HG03342 (cell line): Measurements from ENCODE around the gene INHBB.

Source experiments
- ATAC-seq: cut with Tn5 transposase; IDR thresholded peaks from one replicate; pipeline ENCODE4 v1.9.1; 2021; ENCODE audit warnings: mild to moderate bottlenecking, moderate library complexity; ENCODE audit not compliant: unreplicated experiment

INHBB gene

DNA sequence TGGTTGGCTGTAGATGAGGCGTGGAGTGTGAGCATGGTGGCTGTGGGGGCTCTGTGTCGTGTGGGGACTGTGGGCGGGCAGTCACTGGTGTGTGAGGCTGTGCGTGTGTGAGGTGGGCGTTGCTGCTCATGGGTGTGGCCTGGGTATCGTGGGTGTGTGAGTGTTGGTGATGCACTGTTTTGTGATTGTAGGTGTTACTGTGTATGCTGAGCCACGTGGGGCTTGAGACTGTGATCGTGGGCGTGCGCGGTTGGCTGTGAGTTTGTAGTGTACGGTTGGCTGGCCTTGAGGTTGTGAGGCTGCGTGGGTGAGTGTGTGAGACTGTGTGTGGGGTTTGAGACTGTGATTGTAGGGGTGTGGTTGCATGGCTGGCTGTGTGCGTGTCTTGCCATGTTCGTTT lies 8.5 kb downstream of the INHBB start:
- ATAC-seq, result no peak

DNA sequence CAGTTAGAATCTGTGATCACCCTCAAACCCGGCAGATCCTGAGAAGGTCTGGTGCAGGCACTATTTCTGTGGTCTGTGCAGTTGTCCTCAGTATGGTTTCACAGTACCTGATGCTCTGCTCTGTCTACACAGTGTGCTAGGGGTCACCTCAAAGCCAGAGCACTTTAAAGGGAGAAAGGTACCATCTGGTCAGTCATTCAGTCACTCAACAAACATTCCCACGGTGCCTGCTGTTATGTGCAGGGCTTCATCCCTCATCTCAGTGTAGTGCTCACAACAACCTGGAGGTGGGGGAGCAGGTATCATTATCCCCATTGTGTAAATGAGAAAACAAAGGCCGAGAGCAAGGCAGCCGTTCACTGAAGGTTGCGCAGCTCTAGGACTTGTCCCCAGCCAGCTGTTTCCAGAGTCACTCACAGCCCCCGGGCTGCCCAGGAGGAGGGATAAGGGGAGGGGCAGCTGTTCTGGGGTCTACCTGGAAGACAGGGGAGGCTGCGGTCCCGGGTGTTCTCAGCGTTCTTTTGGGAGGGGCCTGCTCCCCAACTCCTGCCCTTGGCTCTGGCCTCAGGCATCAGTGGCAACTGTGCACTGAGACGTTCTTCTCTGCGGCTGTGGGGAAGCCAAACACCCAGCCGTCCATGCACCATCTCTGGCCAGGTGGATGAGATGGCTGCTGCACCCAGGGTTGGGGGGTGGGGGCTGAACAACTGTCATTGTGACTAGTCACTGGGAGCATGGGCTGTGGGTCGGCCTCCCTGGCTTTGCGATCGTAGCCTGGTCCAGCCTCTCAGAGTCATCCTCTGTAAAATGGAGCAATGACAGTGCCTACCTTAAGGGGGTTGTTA lies 9.2 kb downstream of the INHBB start:
- ATAC-seq, result no peak

DNA sequence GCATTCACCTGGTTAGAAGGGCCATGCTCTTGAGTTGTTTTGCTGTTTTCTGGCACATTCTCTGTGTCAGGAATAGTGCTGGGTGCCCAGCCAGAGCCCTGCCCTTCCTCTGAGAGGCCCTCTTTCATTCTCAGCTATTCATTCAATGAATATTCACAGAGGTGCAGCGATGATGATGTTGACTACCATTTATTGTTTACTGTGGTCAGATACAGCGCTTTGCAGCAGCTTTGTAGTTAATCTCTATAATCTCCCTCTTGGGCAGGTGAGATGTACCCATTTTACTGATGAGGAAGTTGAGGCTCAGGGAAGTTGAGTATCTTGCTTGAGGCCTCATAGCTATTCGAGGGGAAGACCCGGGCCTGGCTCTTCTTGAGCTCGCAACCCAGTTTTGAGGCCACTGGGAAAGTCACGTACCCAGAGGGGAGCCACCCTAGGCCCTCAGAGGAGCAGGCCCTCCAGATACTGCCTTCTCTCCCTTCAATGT lies 9.9 kb downstream of the INHBB start:
- no peak for ATAC-seq

DNA sequence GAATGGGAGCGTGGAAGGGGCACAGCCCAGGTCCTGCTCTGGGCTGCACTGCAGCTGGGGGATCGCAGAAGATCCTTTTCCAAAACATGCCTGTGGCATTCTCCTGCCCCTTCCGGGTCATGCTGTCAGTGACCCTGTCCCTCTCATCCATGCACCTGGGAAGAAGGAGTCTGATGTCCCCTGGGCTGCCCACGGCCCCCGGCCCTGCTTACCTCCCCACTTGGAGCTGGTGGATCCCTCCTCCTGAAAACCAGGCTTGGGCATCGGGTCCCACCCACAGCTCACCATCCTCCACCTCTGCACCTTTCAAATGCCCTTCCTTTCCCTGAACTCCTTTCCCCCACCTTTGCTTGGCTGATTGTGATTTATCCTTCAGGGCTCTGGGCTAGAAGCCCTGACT lies 11.8 kb downstream of the INHBB start:
- no peak for ATAC-seq

DNA sequence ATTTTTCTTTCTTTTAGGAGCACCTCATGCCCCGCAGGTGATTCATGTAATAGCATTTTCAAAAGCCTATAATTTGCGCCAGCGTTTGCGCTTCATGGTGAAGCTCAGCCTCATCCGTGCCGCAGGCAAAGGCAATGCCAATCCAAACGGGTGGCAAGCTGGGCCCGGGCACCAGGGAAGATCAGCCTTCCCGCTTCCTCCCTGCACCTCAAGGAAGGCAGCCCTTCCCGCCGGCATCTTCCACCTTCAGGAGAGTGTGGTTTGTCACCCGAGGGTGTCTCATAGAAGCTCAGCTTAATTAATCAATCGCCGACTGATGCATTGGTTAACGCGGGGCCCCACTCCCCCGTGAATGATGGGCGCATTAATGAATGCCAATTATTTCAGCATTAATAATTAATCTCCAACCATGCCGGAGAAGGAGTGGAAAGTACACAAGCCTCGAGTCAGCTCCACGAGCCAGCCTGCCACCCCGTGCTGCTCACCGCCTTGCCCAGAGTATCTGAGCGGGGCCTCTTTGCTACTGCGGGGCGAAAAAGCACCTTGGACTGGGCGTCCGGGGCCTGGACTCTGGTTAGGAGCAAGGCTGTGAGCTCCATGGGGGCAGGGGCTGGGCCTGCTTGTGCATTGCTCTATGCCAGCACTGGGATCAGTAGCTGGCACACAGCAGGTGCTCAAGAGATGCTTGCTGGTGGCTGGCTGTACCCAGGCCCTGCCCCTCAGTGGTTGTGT lies 13.0 kb downstream of the INHBB start:
- no peak for ATAC-seq

DNA sequence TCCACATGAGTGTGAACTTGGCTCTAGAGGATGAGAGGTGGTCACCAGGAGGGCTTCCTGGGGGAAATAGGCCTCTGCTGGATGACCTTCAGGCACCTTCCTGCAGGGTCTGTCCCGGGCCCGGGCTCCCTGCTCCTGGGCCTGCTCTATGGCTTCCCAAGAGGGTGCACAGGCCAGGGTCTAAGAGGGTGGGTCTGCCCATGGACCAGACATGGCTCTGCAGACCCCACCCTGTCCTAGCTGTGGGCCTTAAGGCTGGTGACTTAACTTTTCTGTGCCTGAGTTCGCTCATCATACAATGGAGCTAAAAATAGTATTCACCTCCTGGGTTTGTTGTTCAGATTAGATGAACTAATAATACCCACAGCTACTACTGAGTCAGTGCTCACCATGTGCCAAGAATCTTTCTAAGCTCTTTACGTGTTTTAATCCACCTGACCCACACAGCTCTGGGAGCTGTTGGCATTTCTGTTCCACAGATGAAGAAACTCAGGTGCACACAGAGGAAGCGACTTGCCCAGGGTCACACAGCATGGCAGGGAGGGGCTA lies 14.4 kb downstream of the INHBB start:
- no peak for ATAC-seq

DNA sequence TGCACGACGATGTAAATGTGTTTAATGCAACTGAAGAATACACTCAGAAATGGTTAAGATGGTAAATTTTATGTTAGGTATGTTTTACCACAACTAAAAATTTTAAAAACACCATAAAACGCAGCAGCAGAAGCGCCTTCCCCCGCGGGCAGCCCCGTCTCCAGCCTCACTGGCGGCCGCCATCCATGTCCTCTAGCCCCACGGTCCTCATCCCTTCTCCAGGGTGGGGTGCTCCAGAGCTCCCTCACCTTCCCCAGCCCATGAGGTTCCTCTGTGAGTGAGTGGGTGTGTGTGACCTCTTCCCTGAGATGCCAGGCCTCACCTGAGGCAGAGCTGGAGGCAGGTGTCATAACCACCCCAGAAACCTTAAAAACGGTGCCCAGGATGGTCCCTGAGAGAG lies 17.0 kb downstream of the INHBB start:
- no peak for ATAC-seq

DNA sequence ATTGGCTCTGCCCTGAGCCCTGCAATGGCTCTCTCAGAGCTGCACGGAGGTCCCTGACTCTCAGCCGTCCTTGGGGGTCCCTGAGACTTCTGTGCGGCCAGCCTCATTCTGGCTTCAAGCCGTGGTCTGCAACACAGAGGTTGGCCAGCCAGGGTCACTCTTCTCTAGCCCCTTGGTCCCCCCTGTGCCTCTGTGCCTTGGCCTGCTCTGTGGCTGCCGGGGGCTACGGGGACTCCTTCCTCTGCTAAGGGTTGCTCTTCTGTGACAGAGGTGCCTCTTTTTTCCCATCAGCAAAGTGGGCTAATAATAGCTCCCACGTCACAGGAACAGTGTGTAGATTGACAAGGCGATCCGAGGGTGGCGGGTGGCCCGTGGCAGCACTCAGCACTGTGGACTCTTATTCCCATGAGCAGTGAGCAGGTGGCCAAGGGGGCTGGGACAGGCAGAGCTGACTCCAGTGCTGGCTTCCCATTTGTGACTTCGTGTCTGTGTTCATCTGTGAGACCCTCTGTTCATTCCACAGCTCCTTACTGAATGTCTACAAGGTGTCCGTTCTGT lies 19.4 kb downstream of the INHBB start:
- no peak for ATAC-seq

DNA sequence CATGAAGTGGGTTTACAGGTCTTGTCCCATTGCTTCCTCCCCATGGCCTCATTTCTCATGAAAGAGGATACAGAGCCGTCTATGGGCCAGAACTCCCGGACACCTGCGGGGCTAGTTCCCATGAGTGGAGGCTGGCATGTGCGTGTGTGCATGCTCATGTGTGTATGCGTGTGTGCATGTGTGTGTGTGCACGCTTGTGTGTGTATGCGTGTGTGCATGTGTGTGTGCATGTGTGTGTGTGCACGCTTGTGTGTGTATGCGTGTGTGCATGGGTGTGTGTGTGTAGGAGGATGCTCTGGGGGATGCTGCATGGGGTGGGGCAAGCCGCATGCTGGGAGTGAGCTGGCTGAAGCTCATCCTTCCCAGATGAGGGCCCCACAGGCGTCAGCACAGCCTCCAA lies 20.8 kb downstream of the INHBB start:
- no peak for ATAC-seq

DNA sequence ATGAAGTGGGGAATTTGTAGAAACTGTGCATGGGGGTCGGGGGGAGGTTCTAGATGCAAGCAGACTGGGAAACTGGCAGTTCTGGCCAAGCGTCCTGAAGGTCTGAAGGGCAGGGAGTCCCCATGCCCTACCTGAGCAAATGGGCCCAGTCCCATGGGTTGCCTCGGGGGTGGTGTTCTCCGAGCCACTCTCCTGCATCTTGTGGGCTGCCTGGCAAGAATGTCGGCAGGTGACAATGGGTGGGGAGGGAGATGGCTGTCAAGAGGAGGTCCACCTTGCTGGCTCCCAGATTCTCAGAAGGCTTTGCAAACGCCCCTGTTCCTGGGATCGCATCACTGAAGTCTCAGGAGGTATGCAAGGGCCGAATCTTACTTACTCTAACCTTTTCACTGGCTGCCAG lies 21.3 kb downstream of the INHBB start:
- ATAC-seq, result no peak

DNA sequence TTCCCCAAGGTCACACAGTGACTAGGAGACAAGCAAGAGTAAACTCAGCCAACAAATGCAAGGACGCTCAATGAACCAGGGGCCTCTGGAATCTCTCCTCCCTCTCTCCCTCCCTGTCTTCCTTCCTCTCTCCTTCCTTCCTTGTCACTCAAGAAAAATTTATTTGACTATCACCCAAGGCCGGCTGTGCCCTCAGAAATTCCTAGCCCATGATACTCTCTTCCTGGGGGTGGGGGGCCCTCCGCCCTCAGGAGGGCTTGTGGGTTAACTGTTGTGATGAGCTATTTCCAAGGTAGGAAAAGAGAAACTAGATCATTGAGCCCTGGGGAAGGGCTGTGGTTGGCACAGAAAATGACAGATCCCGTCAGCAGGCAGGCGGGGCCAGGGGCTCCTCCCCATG lies 21.7 kb downstream of the INHBB start:
- ATAC-seq, result no peak

DNA sequence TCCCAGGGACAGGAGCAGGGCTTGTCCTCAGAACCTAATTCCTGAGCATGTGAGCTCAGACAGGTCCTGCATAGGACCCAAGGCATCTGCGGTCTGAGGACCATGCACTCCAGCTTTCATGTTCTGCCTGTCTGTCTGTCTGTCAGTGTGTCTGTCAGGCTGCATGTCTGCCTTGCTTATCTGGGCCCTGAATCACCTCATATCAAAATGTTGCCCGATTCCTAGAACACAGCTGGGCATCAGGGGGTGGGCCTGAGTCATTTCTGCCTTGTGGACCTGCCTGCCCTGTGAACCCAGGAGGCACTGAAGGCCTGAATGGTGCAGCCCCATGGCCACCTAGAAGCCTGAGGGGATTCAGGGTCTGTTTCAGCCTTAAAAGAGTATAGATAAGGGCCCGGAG lies 22.1 kb downstream of the INHBB start:
- no peak for ATAC-seq

DNA sequence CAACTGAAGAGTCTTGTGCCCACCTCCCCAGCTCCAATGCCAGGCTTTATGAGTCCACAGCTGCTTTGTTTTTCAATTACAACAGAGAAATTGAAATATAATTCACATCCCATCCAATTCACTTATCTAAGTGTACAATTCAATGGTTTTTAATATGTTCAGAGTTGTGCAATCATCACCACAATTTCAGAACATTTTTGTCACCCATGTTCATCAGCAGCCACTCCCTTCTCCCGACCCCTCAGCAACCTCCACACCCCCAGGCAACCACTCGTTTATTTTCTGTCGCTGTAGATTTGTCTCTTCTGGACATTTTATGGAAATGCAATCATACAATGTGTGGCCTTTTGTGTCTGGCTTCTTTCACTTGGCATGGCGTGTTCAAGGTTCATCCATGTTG lies 23.3 kb downstream of the INHBB start:
- ATAC-seq, result no peak

DNA sequence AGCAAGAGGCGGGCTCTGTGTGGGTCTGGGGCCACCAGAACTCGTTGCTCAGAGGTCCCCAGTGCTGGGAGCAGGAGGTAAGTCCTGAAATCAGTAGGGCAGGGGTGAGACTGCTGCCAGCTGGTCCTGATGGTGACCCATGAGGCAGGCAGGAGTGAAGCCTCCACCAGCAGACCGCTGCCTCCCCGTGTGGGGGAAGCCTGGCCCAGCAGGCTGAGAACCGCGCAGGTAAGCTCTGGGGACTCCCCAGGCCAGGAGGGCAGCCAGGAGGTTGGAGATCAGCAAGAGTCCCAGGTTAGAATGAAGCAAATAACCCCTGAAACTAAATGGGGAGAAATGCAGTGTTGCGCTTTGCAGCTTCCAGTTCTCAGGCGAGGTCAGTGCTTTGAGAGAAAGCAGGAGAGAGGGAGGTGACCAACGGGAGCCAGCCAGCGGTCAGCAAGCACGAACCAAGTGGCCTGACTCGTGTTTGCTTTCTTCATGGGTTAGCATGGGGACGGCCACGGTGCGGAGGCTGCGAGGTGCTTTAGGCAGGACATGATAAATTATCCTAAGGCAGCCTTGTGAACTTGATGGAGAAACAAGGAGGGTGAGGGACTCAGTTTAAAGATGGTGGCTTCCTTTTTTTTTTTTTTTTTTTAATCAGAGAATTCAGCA lies 26.2 kb downstream of the INHBB start:
- no peak for ATAC-seq

DNA sequence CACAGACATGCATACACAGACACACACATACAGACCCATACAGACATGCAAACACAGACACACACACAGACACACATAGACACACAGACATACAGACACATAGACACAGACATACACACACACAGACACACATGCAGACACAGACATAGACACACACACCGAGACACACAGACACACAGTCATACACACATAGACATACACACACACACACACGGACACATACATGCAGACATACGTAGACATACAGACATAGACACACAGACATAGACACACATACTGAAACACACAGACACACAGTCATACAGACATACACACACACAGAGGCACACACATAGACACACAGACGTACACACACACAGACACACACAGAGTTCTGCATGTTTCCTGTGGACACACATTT lies 26.9 kb downstream of the INHBB start:
- no peak for ATAC-seq

DNA sequence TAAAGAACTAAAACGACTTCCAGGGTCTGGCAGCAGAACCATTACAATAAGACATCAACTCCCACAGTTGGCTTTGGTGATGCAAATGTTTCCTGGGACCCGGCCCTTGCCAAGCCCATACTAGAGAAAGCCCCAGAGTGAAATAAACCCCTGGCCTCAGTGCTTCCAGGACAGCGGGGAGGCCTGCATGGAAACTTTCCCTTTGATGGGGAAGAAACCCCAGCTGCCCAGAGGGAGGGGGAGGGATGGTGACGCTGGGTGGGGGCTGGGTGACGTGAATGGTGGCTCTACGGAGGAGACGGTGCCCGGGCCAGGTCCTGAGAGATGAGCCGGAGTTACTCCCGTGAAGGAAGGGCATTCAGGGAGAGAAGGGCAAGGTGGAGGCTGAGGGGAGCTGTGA lies 27.5 kb downstream of the INHBB start:
- ATAC-seq, result no peak

DNA sequence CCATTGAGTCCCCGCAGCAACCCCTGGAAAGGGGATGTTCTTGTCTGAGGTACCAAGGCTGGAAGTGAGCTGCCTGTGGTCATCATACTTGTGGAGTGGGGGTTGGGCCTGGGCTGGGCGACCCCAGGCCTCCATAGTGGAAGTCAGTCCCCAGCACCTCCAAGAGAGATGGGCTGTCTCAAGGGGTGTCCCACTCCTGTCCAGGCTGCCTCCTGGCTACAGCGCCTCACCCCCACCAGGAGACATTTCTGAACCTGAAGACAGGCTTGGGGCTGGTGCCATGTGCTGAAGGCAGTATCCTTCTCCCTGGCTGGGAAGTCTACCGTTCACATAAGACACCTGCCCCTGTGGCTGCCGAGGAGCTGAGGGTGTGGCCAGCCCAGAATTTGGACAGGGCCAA lies 28.9 kb downstream of the INHBB start:
- ATAC-seq, result no peak

DNA sequence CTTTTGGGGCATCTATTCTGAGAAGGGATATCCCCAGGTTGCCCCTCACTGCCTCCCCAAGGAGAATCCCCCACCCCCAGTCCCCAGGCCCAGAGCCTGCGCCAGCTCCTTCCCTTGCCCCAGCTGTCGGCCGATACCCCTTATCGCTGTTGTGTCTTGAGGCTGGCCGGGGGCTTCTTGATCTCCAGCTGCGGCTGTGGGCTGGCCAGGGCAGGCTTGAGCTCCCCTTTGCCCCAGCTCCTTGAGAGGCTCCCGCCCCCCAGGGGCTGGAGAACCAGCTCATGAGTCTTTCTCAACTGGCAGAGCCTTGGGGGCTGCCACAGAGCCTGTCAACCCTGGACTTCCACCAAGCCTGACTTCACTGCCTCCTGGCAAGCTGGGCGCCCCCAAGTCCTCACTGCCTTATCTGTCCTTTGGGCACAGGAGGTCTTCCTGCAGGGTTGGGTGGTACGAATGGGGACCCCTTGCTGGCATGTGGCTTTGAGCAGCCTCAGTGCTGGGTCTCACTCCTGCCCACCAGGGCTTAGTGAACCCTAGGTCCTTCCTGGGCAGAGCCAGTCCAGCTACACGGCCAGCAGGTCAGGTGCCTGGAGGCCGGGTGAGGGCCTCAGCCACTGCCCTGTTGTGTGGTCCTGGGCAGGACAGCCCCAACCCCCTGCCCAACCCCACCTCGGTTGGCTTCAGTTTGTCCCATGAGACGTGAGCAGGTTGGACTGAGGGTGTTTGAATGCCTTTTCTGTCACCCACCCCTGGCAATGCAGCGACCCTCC lies 29.5 kb downstream of the INHBB start:
- ATAC-seq, result no peak

DNA sequence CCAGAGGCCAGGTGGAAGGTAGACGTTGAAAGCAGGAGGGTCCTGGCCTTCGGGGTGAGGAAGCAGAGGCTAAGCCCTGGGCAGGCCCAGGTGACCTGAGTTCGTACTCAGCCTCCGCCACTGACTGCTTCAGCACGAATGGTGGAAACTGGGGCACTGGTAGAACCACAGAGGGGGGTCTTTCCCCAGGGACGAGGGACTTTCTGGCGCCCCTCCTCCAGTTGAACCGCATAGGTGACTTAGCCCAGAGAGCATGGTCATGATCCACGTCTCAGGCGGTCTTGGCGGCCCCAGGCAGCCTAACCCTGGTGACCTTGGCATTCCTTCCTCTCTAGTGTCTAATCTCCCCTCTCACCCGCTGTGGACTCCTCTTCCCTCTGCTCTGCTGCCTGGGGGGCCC lies 30.2 kb downstream of the INHBB start:
- no peak for ATAC-seq
